ENCODE results near the gene ABCA4.

DNA sequence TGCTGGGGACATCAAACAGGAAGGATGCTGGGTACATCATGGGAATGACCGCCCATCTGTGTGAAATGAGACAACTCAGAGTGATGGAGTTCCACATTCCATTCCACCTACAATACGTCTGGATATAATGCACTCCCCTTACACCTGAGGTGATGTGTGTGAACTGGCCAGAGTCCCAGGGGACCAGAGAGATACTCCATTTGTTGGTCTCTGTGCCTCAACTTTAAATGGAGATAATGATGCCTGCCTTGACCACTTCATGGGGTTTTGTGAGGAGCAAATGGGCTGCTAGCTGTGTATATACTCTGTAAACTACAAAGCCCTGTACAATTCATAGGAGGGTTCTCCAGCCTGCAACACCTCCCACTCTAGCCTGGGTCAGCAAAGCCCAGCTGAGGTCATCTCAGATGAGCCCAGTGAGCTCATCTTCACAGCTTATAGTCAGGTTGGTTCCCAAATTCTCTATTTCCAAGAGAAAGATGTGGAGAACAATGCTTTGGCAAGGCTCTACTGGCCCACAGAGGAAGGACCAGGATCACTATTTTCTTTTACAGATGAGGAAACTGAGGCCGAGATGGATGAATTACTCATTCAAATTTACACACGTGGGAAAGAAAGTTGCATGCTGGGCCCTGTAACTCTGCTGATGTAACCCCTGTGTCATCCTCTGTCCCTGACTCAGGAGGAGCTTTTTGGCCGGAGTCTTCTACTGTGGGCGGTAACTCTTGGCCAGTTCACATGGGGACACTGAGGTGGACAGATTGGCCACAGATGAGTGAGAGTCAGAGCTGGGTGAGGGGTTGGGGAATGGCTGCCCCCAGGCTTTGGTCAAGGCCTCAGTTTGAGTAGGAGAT lies 106.1 kb downstream of the ABCA4 start:
- TF ChIP-seq CTCF (IDR thresholded peaks at IDR 0.05; ENCODE audit: poor library complexity) (no peak), EZH2phosphoT487 (IDR thresholded peaks at IDR 0.05; ENCODE audit: low read depth, severe bottlenecking, unreplicated experiment) (no peak), EZH2 (IDR thresholded peaks at IDR 0.05; ENCODE audit: borderline replicate concordance) (no peak)
